Bronchial epithelial cell (primary cell): ENCODE results near the gene SEC31A. TPM values are rescaled to one million over a fixed set of nuclear protein-coding genes. Genes with fewer than 3 reads are reported as not detected.

Source experiments
- DNase-seq: peaks from one replicate; pipeline ENCODE4 v3.0.0-alpha.2; 2010; ENCODE audit warnings: low read depth
- FAIRE-seq: peaks from 2 replicates; lab custom pipeline; 2011; peaks lifted over from hg19 to GRCh38; lab: Jason Lieb, UNC
- H3K27me3 ChIP-seq: 2 replicates; pipeline ENCODE4 v1.5.1; 2011; ENCODE audit warnings: low read length; ENCODE audit not compliant: control insufficient read depth, insufficient read depth
- H3K36me3 ChIP-seq: 2 replicates; pipeline ENCODE4 v1.5.1; 2011; ENCODE audit warnings: low read length; ENCODE audit not compliant: control insufficient read depth, insufficient read depth
- H3K4me3 ChIP-seq: 2 replicates; pipeline ENCODE4 v1.5.1; 2011; ENCODE audit warnings: mild to moderate bottlenecking, low read depth, low read length, control low read depth
- total RNA-seq: library from RNA; depleted of rRNA; stranded (reverse); fragments of >200 nt; gene quantifications from 2 replicates; pipeline ENCODE4 v1.2.1, GENCODE V29; 2014
- TF ChIP-seq, protein P1 (sequence below): IDR thresholded peaks from 2 replicates; pipeline ENCODE4 v1.5.1; 2011; ENCODE audit warnings: mild to moderate bottlenecking, moderate library complexity, low read length, control low read depth, inconsistent platforms; ENCODE audit not compliant: insufficient read depth, severe bottlenecking

SEC31A gene
- total RNA-seq, 1 donor from 2014 or later, result 128 TPM

DNA sequence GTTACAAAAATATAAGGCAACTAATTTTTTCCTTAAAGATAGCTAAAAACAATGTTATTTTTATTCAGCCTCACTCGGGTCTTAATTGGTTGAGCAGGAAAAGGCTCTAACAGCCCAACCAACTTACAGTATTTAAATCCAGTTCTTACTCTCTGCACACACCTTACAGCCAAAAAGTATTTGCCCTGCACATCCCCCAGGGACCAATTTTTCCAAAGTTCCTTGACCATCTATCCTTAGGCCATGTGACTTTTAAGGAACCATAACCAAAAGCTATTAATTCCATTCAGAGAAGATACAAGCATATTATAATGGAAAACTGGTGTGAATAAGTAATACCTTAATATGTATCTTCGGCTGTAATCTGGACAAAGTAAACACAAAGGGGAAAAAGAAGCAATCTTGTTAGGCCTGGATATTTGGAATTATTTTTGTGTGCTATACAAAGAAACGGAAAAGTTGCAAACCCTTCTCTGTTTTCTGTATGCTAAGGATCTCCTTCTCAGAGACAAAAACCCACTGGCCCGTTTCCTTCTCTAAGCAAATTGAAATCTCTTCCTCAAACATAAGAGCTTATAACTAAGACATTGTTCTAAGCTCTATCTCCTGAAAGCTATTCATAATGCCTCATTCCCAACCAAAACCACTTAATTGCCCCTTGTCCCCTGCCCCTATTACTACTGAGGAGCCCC is 8.6 kb upstream of the SEC31A start:
- FAIRE-seq, result no peak
- TF ChIP-seq, protein P1, sequence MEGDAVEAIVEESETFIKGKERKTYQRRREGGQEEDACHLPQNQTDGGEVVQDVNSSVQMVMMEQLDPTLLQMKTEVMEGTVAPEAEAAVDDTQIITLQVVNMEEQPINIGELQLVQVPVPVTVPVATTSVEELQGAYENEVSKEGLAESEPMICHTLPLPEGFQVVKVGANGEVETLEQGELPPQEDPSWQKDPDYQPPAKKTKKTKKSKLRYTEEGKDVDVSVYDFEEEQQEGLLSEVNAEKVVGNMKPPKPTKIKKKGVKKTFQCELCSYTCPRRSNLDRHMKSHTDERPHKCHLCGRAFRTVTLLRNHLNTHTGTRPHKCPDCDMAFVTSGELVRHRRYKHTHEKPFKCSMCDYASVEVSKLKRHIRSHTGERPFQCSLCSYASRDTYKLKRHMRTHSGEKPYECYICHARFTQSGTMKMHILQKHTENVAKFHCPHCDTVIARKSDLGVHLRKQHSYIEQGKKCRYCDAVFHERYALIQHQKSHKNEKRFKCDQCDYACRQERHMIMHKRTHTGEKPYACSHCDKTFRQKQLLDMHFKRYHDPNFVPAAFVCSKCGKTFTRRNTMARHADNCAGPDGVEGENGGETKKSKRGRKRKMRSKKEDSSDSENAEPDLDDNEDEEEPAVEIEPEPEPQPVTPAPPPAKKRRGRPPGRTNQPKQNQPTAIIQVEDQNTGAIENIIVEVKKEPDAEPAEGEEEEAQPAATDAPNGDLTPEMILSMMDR, result no peak
- Histone ChIP-seq H3K36me3 (no peaks in the 10 kb centered on the region), H3K27me3 (no peaks in the 10 kb centered on the region), H3K4me3 (peak overlapping the region; percentile 60)
- peak; percentile 31 for DNase-seq

DNA sequence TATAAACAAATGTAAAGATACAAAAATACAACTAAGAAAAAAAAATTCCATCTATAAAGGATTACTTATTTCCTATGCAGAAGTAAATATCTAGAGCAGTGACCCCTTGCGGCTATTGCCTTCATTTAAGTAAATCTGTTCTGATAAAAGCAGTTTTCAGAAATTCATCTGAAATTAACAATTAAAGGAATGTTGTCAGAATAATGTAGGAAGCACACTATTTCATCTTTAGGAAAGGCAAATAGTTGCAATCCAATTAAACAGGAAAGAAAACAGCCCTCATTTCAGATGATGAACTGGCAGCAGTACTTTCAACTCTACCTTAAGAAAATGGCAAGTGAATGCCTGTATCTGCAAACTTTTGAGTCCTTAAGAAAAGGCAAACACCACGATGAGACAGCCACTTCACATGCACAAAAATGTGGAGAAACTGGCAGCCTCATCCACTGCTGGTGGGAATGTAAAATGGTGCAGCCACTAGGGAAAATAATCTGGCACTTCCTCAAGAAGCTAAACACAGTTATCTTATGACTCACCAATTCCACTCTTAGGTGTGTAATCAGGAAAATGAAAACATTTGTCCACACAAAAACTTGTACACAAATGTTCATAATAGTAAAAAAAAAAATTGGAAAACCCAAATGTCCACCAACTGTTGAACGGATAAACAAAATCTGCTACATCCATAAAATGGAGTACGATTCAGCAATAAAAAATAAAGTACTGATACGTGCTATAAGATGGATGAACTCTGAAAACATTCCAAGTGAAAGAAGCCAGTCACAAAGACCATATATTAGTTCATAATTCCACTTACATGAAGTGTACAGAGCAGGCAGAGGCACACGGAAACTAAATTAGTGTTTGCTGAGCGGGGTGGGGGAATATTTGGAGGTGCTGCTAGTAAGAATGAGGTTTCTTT is 7.6 kb upstream of the SEC31A start:
- H3K27me3 ChIP-seq, result no peaks in the 10 kb centered on the region
- TF ChIP-seq, protein P1, result peak; percentile 30
- DNase-seq, result peak; percentile 83
- FAIRE-seq, result no peak
- H3K4me3 ChIP-seq, result peak overlapping the region; percentile 60
- peaks cover 3% of the 10 kb centered on the region for H3K36me3 ChIP-seq

DNA sequence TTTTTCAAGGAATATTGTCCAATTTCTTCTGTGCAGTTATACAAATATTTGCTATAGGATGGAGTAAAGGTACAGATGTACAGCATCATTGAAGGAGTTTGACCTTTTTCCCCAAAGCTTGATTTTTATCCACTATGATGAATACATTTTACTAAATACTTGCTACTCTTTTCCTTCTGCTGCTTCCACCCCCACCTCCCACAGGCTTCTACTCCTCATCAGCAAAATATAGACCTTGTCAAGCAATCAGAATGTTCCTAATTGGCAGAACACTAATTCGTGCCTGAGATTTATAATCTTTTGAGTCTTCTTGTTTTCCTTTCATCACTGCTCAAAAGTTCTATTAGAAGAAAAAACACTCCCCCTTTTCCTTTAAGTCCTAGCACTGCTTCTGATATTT is 5.8 kb upstream of the SEC31A start:
- TF ChIP-seq, protein P1, result no peak
- FAIRE-seq, result no peak
- no peak for DNase-seq
- H3K27me3 ChIP-seq, result no peaks in the 10 kb centered on the region
- no peak overlapping the region for H3K4me3 ChIP-seq
- H3K36me3 ChIP-seq, result peaks cover 5% of the 10 kb centered on the region

DNA sequence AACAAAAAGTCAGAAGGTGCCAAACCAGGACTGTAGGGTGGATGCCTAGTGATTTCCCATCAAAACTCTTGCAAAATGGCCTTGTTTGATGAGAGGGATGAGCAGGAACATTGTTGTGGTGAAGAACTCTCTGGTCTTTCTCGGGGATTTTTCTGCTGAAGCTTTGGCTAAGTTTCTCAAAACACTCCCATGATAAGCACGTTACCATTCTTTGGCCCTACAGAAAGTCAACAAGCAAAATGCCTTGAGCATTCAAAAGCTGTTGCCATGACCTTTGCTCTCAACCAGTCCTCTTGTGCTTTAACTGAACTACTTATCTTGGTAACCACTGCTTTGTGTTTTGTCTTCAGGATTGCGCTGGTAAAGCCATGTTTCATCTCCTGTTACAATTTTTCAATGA is 3.0 kb upstream of the SEC31A start:
- Histone ChIP-seq H3K27me3 (no peaks in the 10 kb centered on the region), H3K36me3 (peaks cover 5% of the 10 kb centered on the region), H3K4me3 (no peak overlapping the region)
- FAIRE-seq (no peak), DNase-seq (no peak)
- TF ChIP-seq, protein P1, result no peak

DNA sequence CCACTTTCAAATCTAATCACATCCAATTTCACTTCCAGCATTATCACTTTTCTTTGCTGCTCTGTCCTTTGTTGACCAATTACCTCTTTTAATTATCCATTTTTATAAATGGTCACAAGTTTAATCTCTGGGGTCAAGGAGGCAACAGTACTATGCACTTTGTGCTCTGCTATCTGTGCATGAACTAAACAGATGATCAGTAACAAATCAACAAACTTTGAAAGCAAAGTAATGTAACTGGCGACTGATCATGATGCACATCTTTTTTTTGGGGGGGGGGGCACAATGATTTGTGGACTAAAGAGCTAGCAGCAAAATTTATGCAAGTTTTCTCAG is 1.5 kb upstream of the SEC31A start:
- no peak for FAIRE-seq
- Histone ChIP-seq H3K4me3 (no peak overlapping the region), H3K27me3 (no peaks in the 10 kb centered on the region), H3K36me3 (peaks cover 5% of the 10 kb centered on the region)
- DNase-seq, result no peak
- TF ChIP-seq, protein P1, result no peak
